GM21381 (cell line): ENCODE results near the gene AKAP6.

ENCODE experiments used
- ATAC-seq: cut with Tn5 transposase; IDR thresholded peaks from one replicate; pipeline ENCODE4 v1.9.1; 2021; ENCODE audit warnings: mild to moderate bottlenecking, moderate library complexity; ENCODE audit not compliant: unreplicated experiment

AKAP6 gene

DNA sequence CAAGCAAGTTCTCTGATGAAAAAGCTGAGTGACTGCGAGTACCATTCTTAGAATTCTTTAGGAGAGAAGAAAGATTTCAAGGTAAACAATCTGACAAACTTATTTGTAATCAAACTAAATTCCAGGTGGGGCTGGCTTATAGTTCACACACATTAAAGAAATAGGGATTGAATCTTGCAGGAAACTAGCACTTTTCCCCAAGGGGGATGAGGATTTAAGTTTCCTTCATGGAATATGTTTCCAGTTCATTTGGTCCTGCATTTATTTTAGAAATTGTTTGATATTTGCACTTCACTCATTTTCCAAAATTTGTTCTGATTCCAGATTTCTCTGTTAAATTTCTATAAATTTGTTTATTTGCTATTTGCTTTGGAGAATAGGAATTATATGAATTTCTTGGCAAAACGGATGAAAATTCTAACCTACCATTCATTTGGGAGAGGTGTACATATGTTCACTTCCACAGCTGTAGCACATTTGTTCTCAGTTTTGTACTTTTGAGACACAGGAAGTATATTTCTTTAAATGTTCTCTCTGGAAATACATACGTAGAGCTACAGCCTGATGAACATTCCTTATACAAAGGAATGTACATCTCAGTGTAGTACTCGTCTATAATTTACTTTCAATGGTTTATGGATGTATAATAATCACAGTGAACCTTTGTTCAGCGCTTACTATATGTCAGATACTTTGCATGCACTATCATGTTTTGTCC, 145.5 kb downstream of the AKAP6 start:
- no peak for ATAC-seq

DNA sequence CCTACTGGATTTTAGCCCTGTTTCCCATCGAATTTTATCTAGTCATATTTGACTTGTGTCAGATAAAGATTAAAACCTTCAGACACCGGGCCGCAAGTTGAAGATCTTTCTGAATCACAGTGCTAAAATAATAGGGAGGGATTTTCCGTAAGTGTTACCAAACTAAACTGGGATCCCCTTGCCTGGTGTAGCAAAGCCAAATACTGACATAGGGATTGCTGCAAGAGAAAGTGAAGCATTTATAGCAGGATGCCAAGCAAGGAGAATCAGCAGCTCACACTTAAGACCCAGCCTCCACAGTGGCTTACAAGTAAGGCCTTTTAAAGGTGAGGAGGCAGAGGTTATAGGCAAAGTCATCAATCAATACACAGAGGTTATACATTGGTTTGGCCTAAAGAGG, 147.4 kb downstream of the AKAP6 start:
- ATAC-seq = no peak

- no peak for ATAC-seq
Observed at GRCh38 chr14:32477396-32477795, 148.3 kb downstream of the AKAP6 start.

DNA sequence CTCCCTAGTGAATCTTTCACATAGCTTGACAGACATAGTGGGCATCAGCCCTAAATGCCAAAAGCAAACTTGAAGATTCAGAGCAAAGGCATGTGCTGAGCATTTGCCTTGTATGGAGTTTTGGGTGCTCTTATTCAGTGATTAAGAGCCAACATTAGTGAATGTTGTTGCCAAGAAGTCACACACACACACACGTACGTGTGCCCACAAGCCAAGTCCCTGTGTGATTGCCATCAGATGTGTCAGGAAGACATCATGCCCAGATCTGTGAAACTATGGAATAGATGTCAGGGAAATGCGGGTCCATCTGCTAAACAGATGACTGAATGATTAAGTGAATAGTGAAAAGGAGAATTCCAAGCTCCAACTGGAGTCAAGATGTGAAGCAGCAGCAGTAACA, 149.0 kb downstream of the AKAP6 start:
- ATAC-seq = no peak

DNA sequence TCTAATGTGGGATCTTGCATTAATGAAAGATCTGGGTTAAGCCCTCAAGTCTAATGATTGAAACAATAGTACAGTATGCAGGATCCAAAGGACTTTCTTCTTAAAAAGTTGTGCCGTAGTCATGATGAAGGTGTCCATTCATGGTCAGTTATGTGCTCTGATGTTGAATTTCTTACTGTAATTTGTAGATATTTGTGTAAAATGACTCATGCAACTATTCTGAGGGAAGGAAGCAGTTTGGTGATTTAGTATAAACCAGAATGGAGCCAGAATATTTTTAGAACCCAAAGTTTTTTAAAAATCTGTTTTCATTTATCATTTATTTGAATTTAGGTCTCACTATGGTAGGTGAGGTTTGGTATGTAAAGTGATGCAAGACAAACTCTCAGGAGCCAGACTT, 151.2 kb downstream of the AKAP6 start:
- ATAC-seq = no peak

DNA sequence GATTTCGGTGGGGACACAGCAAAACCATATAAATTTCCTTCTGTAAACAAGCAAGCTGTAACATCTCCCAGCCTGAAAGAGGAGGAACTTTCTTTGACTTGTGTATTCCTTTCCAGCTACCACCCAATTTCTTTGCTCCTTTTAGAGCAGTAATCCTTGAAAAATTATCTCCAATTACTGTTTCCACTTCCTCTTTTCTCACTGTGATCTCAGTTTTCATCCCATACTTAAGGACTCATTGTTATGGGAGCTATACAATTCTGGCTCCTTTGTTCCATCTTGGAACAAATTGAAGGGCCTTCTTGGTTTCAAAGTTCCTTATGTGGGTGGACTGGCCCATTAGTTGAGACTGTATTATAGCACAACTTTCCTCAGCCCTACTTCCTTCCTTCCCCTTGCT, 152.6 kb downstream of the AKAP6 start:
- no peak for ATAC-seq

DNA sequence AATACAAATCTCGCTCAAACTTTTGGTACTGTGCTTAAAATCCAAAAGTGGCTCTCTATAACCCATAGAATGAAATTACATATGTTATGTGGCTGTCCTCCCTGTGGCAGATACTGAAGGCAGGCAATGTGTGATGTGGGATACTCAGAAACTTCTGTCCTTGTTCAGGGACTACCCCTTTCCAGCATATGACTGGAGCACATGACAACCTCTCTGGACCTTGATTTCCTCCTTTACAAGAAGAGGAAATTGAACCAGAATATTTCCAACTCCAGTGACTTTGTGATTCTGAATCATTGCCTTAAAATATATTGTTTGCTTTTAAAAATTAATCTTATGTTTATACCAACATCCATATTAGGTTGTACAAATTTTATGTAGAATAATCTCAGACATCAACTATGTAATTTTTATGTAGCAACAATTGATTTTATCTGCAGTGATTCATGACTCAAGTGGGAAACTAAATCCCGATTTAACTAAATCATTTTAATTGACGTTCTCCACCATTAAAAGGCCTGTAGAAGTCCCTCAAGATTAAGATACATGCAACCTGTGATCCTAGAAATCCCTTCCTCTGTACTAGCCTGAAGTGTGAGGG, 162.4 kb downstream of the AKAP6 start:
- no peak for ATAC-seq

DNA sequence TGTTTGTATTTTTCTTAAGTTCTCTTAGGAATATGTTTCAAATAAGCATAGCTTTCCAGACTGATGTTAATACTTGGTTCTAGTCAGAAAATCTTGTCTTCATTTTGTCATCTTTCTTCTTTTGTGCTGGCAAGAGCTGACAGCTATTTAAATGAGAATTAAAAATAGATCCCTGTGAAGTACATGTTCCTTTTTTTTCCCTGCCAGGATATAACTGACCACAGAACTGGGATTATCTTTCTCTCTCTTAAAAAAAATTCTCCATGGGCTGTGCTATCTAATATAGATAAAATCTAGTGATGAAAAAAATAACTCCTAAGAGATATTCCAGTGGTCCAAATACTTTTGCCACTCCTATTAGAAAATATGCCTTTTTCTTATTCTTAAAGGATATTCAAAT, 163.4 kb downstream of the AKAP6 start:
- ATAC-seq = no peak

- no peak for ATAC-seq
Observed at GRCh38 chr14:32494609-32495434, 165.7 kb downstream of the AKAP6 start.

DNA sequence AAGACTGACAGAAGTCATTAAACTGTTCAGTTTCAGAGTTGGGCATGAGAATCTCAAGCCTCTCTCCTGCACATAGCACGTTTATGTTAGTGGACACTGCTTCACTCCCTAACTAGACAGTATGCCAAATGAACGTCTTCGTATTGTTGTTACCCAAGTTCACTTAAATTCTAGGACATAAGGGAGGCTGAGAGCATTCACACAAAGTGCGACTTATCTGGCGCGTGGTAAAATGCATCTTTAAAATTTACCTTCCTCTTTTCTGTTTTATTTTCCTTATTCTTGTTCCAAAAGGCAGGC, 166.3 kb downstream of the AKAP6 start:
- no peak for ATAC-seq

GRCh38 chr14:32497248-32497647, 168.2 kb downstream of the AKAP6 start:
- ATAC-seq = no peak

DNA sequence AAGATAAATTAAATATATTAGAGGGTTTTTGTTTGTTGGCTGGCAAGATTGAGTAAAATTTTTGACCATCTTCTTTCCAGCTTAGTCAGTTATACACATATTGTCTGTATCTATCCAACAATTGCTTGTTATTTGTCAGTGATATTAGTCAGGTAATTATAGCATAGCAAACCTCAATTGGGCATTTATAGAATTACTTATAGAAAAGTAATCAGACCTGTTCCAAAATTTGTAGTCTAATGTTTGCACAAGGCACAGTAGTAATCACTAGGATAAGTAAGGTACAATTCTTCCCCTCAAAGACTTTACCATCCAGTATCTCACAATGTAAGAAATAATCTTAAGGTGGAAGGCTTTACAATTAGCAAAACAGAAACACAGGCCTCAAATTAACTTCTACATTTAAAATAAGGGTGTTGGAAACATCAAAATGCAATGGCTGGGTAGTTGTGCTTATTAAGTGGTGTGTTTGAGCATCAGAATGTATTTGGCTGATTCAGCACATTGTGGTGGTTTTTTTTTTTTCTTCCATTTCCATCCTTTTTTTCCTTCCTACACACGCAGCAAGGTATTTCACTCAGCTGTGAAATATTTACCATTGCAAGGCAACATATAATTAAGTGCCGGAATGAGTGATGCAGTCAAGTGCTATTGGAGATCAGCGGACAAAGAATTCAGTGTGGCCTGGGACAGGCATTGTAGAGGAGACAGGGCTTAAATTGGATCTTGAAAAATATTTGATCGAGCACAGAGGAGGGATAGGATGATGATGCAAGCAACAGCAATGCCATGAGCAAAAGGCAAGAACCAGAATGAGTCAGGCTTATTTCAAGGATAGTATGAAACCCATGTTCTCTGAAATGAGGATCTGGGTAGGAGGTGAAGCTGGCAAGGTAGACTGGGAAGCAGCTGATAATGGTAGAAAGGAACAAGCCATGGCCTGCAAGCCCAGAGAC, 178.2 kb downstream of the AKAP6 start:
- no peak for ATAC-seq

GRCh38 chr14:32508281-32508680, 179.2 kb downstream of the AKAP6 start:
- ATAC-seq = no peak

DNA sequence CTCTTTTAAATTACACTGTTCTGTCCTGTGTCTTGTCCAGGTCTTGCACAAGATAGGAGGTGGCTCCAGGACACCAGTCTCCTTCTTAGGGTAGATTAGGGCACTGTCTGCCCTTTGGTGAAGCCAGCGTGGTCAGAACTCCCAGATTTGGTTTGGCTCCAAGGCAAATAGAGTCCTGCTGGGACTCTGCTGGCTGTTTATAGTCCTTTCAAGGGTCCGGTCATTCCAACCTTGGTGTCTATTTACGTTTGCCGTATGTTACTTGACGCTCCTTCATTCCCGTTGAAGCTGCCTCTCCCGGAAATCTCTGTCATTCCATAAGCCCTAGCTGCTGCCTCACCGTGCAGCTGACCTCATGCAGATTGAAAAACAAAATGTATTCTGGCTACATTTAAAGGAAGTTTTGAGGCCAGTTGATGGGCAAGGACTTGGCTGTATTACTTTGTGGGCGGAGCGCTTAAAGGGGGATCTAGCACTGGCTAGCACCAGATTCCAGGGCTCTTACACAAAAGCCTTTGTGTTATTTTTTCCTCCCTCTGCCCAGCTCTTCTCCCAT, 180.6 kb downstream of the AKAP6 start:
- ATAC-seq = no peak

DNA sequence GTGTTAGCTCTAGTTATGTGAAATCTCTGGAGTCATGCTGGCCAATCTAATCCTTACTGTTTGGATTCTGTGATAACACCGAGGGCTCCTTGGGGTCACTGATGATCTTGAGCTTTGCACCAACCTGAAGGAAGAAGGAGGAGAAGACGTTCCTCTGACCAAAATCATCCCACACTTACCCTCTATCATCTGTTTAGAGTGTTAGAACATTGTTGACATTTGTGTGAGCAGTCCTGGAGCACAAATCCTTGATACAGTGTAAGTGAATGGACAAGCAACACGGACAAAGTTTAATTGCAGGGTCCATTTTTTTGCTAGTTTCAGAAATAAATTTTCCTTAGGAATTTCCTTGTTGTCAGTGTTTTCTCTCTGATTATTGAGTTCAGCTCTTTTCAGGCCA, 181.7 kb downstream of the AKAP6 start:
- no peak for ATAC-seq

DNA sequence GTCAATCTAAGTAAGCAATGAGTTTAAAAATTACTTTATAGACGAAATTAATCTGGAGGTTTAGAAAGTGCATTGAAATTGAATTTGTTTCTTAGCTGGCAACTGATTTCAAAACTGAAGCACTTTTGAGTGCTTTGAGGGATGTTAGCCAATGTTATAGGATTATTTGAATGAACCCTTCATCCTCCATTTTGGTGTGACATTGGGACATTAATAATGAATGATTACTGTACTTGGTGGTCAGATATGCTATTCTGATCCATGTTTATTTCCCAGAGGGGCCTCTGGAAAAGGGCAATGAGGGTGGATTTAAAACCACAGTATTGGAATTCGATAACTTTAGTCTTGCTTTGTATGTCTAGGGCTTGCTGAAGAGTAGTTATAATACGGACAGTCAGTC, 183.2 kb downstream of the AKAP6 start:
- ATAC-seq = no peak

- ATAC-seq = no peak
Observed at GRCh38 chr14:32512813-32513212, 183.7 kb downstream of the AKAP6 start.

- no peak for ATAC-seq
Observed at GRCh38 chr14:32513571-32514009, 184.5 kb downstream of the AKAP6 start.

GRCh38 chr14:32514236-32514635, 185.1 kb downstream of the AKAP6 start:
- ATAC-seq = no peak

DNA sequence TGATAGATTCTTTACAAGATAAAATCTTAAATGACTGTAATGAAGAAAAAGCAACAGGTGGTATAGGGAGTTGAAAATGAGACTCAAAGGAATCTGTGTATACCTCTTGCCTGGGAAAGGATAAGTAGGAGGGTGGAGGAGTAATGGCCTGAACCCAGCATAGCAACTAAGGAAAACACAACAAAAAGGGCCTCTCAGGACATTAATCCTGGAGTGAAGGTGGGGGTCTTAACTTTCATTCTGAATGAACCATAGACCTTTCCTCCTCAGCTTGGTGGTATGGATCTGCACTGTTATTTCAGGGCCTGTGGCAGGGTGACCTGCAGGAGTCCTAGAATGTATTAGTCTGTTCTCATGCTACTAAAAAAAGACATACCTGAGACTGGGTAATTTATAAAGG, 185.6 kb downstream of the AKAP6 start:
- ATAC-seq = no peak
